Stimulated activated naive B cell treated with anti-CD40 and anti-IgM and Interleukin-4, amounts not matched to agents 10 μg/mL and 1 μg/mL and 100 μg/mL, for 72 hours (primary cell): Measurements from ENCODE around the gene BMPR1B.

Experiments used
- ATAC-seq, 2 donors: fragments of 150-1000 bp; cut with Tn5 transposase; replicated peaks; 2 replicates each; pipeline ENCODE4 v1.10.0; 2021; ENCODE audit warnings: moderate library complexity in 1 of 2
- DNase-seq: peaks from one replicate; pipeline ENCODE4 v3.0.0; 2021
- H3K27ac Mint-ChIP-seq: one replicate; pipeline ENCODE4 v1.8.0; 2022; ENCODE audit warnings: mild to moderate bottlenecking, mixed read lengths
- H3K27me3 Mint-ChIP-seq, 2 donors: one replicate each; pipeline ENCODE4 v1.8.0; 2022; ENCODE audit warnings: mixed read lengths in 2 of 2
- H3K36me3 Mint-ChIP-seq, 2 donors: one replicate each; pipeline ENCODE4 v1.8.0; 2022; ENCODE audit warnings: mixed read lengths in 2 of 2, mild to moderate bottlenecking in 1 of 2
- H3K4me1 Mint-ChIP-seq, 2 donors: one replicate each; pipeline ENCODE4 v1.8.0; 2022; ENCODE audit warnings: mixed read lengths in 2 of 2, mild to moderate bottlenecking in 1 of 2
- H3K4me3 Mint-ChIP-seq, 2 donors: one replicate each; pipeline ENCODE4 v1.8.0; 2022; ENCODE audit warnings: mild to moderate bottlenecking in 2 of 2, mixed read lengths in 2 of 2, moderate library complexity in 1 of 2
- H3K9me3 Mint-ChIP-seq, 2 donors: one replicate each; pipeline ENCODE4 v1.8.0; 2022; ENCODE audit warnings: mixed read lengths in 2 of 2, mild to moderate bottlenecking in 1 of 2

The BMPR1B gene

GRCh38 chr4:94791701-94792100, 33.9 kb downstream of the BMPR1B start:
- no peak overlapping the region for H3K4me3 Mint-ChIP-seq
- no peaks in the 10 kb centered on the region for H3K27me3 Mint-ChIP-seq
- no peak for DNase-seq
- no peak overlapping the region for H3K27ac Mint-ChIP-seq
- no peak for ATAC-seq
- H3K36me3 Mint-ChIP-seq: no peaks in the 10 kb centered on the region
- no peaks in the 10 kb centered on the region for H3K4me1 Mint-ChIP-seq
- peaks cover 0 to 1% of the 10 kb centered on the region in 2 donors for H3K9me3 Mint-ChIP-seq

GRCh38 chr4:94798808-94799207, 41.1 kb downstream of the BMPR1B start:
- no peaks in the 10 kb centered on the region for H3K9me3 Mint-ChIP-seq
- ATAC-seq (no peak), DNase-seq (no peak)
- H3K27me3 Mint-ChIP-seq: peaks cover 0 to 4% of the 10 kb centered on the region in 2 donors
- H3K4me1 Mint-ChIP-seq: no peaks in the 10 kb centered on the region
- H3K4me3 Mint-ChIP-seq: no peak overlapping the region
- H3K27ac Mint-ChIP-seq: no peak overlapping the region
- H3K36me3 Mint-ChIP-seq: no peaks in the 10 kb centered on the region

GRCh38 chr4:94801016-94801415, 43.3 kb downstream of the BMPR1B start:
- Mint-ChIP-seq H3K9me3 (no peaks in the 10 kb centered on the region), H3K36me3 (no peaks in the 10 kb centered on the region), H3K27me3 (peaks cover 0 to 4% of the 10 kb centered on the region in 2 donors), H3K4me3 (no peak overlapping the region), H3K27ac (no peak overlapping the region), H3K4me1 (no peaks in the 10 kb centered on the region)
- DNase-seq (no peak), ATAC-seq (no peak)

GRCh38 chr4:94802091-94802490, 44.3 kb downstream of the BMPR1B start:
- DNase-seq (no peak), ATAC-seq (no peak)
- H3K4me1 Mint-ChIP-seq: no peaks in the 10 kb centered on the region
- H3K27me3 Mint-ChIP-seq: peaks cover 0 to 4% of the 10 kb centered on the region in 2 donors
- H3K27ac Mint-ChIP-seq: no peak overlapping the region
- no peak overlapping the region for H3K4me3 Mint-ChIP-seq
- H3K9me3 Mint-ChIP-seq: no peaks in the 10 kb centered on the region
- H3K36me3 Mint-ChIP-seq: no peaks in the 10 kb centered on the region

GRCh38 chr4:94803181-94803580, 45.4 kb downstream of the BMPR1B start:
- ATAC-seq (no peak), DNase-seq (no peak)
- H3K27me3 Mint-ChIP-seq: peaks cover 0 to 4% of the 10 kb centered on the region in 2 donors
- H3K4me1 Mint-ChIP-seq: no peaks in the 10 kb centered on the region
- no peak overlapping the region for H3K27ac Mint-ChIP-seq
- H3K4me3 Mint-ChIP-seq: no peak overlapping the region
- H3K9me3 Mint-ChIP-seq: no peaks in the 10 kb centered on the region
- H3K36me3 Mint-ChIP-seq: no peaks in the 10 kb centered on the region

GRCh38 chr4:94804650-94805049, 46.9 kb downstream of the BMPR1B start:
- no peaks in the 10 kb centered on the region for H3K9me3 Mint-ChIP-seq
- peaks cover 0 to 4% of the 10 kb centered on the region in 2 donors for H3K27me3 Mint-ChIP-seq
- no peaks in the 10 kb centered on the region for H3K4me1 Mint-ChIP-seq
- no peak for DNase-seq
- H3K4me3 Mint-ChIP-seq: no peak overlapping the region
- no peak overlapping the region for H3K27ac Mint-ChIP-seq
- no peaks in the 10 kb centered on the region for H3K36me3 Mint-ChIP-seq
- no peak for ATAC-seq

GRCh38 chr4:94806376-94806775, 48.6 kb downstream of the BMPR1B start:
- no peak overlapping the region for H3K27ac Mint-ChIP-seq
- ATAC-seq: no peak
- no peak overlapping the region for H3K4me3 Mint-ChIP-seq
- no peaks in the 10 kb centered on the region for H3K4me1 Mint-ChIP-seq
- no peaks in the 10 kb centered on the region for H3K9me3 Mint-ChIP-seq
- DNase-seq: no peak
- H3K36me3 Mint-ChIP-seq: no peaks in the 10 kb centered on the region
- H3K27me3 Mint-ChIP-seq: peaks cover 0 to 4% of the 10 kb centered on the region in 2 donors

- DNase-seq (no peak), ATAC-seq (no peak)
- Mint-ChIP-seq H3K4me3 (no peak overlapping the region), H3K4me1 (no peaks in the 10 kb centered on the region), H3K27ac (no peak overlapping the region), H3K36me3 (no peaks in the 10 kb centered on the region), H3K9me3 (no peaks in the 10 kb centered on the region), H3K27me3 (no peaks in the 10 kb centered on the region)
Measured at GRCh38 chr4:94811643-94812042, 53.9 kb downstream of the BMPR1B start.

- Mint-ChIP-seq H3K27ac (no peak overlapping the region), H3K36me3 (no peaks in the 10 kb centered on the region), H3K4me3 (no peak overlapping the region), H3K27me3 (no peaks in the 10 kb centered on the region), H3K4me1 (no peaks in the 10 kb centered on the region), H3K9me3 (no peaks in the 10 kb centered on the region)
- DNase-seq (no peak), ATAC-seq (no peak)
Measured at GRCh38 chr4:94813221-94813620, 55.5 kb downstream of the BMPR1B start.

GRCh38 chr4:94814237-94814636, 56.5 kb downstream of the BMPR1B start:
- Mint-ChIP-seq H3K27me3 (no peaks in the 10 kb centered on the region), H3K36me3 (no peaks in the 10 kb centered on the region), H3K4me1 (no peaks in the 10 kb centered on the region), H3K27ac (no peak overlapping the region), H3K4me3 (no peak overlapping the region), H3K9me3 (no peaks in the 10 kb centered on the region)
- peak; percentile 36 to 55 for ATAC-seq
- no peak for DNase-seq

GRCh38 chr4:94819371-94820168, 61.8 kb downstream of the BMPR1B start:
- H3K4me3 Mint-ChIP-seq: no peak overlapping the region
- no peaks in the 10 kb centered on the region for H3K36me3 Mint-ChIP-seq
- ATAC-seq (no peak), DNase-seq (no peak)
- no peaks in the 10 kb centered on the region for H3K27me3 Mint-ChIP-seq
- H3K9me3 Mint-ChIP-seq: no peaks in the 10 kb centered on the region
- H3K4me1 Mint-ChIP-seq: no peaks in the 10 kb centered on the region
- H3K27ac Mint-ChIP-seq: no peak overlapping the region

- no peak for ATAC-seq
- H3K27me3 Mint-ChIP-seq: no peaks in the 10 kb centered on the region
Measured at GRCh38 chr4:94826206-94826605, 68.5 kb downstream of the BMPR1B start.

GRCh38 chr4:94827481-94828110, 69.8 kb downstream of the BMPR1B start:
- H3K27me3 Mint-ChIP-seq: no peaks in the 10 kb centered on the region
- H3K4me1 Mint-ChIP-seq: no peaks in the 10 kb centered on the region
- H3K4me3 Mint-ChIP-seq: no peak overlapping the region
- DNase-seq (no peak), ATAC-seq (no peak)
- no peaks in the 10 kb centered on the region for H3K36me3 Mint-ChIP-seq
- H3K27ac Mint-ChIP-seq: no peak overlapping the region
- no peaks in the 10 kb centered on the region for H3K9me3 Mint-ChIP-seq

More at GRCh38 chr4:94826206-94826605, 68.5 kb downstream of the BMPR1B start:
- no peaks in the 10 kb centered on the region for H3K9me3 Mint-ChIP-seq
- no peaks in the 10 kb centered on the region for H3K4me1 Mint-ChIP-seq
- no peaks in the 10 kb centered on the region for H3K36me3 Mint-ChIP-seq
- no peak for DNase-seq
- no peak overlapping the region for H3K27ac Mint-ChIP-seq
- H3K4me3 Mint-ChIP-seq: no peak overlapping the region

- H3K4me3 Mint-ChIP-seq: no peak overlapping the region
- H3K9me3 Mint-ChIP-seq: no peaks in the 10 kb centered on the region
- no peaks in the 10 kb centered on the region for H3K36me3 Mint-ChIP-seq
- DNase-seq (no peak), ATAC-seq (no peak)
- no peaks in the 10 kb centered on the region for H3K27me3 Mint-ChIP-seq
- no peaks in the 10 kb centered on the region for H3K4me1 Mint-ChIP-seq
- no peak overlapping the region for H3K27ac Mint-ChIP-seq
Measured at GRCh38 chr4:94828882-94829281, 71.1 kb downstream of the BMPR1B start.

- no peaks in the 10 kb centered on the region for H3K4me1 Mint-ChIP-seq
- H3K27me3 Mint-ChIP-seq: no peaks in the 10 kb centered on the region
- ATAC-seq (no peak), DNase-seq (no peak)
- no peaks in the 10 kb centered on the region for H3K9me3 Mint-ChIP-seq
- H3K36me3 Mint-ChIP-seq: no peaks in the 10 kb centered on the region
- H3K4me3 Mint-ChIP-seq: no peak overlapping the region
- H3K27ac Mint-ChIP-seq: no peak overlapping the region
Measured at GRCh38 chr4:94831607-94832006, 73.9 kb downstream of the BMPR1B start.
